DLD1 (cell line): Measurements from ENCODE around the gene C5orf63.
"Not testable (repeated sequence)": the region's sequence is repeated elsewhere in the genome, so short reads cannot be mapped to it uniquely, and the experiment has no call there.

ENCODE experiments used
- in situ Hi-C: cut with HindIII; loops from 2 replicates; pipeline ENCODE4 v1.10.0; 2017; ENCODE audit warnings: low sequenced_read_pairs

The C5orf63 gene

GRCh38 chr5:127076315-127077129, 3.2 kb upstream of the C5orf63 start:
- in situ Hi-C loops = no loop called here

- in situ Hi-C loops = no loop called here
These were observed 1.2 kb upstream of the C5orf63 start for GRCh38 chr5:127074466-127074865.

GRCh38 chr5:127070243-127070642, 3.1 kb downstream of the C5orf63 start:
- in situ Hi-C loops = no loop called here

GRCh38 chr5:127068493-127069214, 4.6 kb downstream of the C5orf63 start:
- in situ Hi-C loops = no loop called here

- in situ Hi-C loops = no loop called here
These were observed 6.6 kb downstream of the C5orf63 start for GRCh38 chr5:127066721-127067120.

- in situ Hi-C loops = no loop called here
These were observed 9.0 kb downstream of the C5orf63 start for GRCh38 chr5:127064253-127064840.

GRCh38 chr5:127063257-127063913, 9.9 kb downstream of the C5orf63 start:
- in situ Hi-C loops = no loop called here

- in situ Hi-C loops = no loop called here
These were observed 11.3 kb downstream of the C5orf63 start for GRCh38 chr5:127061956-127062355.

- in situ Hi-C loops = no loop called here
These were observed 11.8 kb downstream of the C5orf63 start for GRCh38 chr5:127061537-127061936.

GRCh38 chr5:127060470-127060985, 12.8 kb downstream of the C5orf63 start:
- in situ Hi-C loops = no loop called here

GRCh38 chr5:127056896-127057295, 16.4 kb downstream of the C5orf63 start:
- in situ Hi-C loops = no loop called here

- in situ Hi-C loops = no loop called here
These were observed 17.2 kb downstream of the C5orf63 start for GRCh38 chr5:127055880-127056653.

- in situ Hi-C loops = not testable (repeated sequence)
These were observed 19.8 kb downstream of the C5orf63 start for GRCh38 chr5:127053551-127053950.

GRCh38 chr5:127053049-127053448, 20.3 kb downstream of the C5orf63 start:
- in situ Hi-C loops = no loop called here

- in situ Hi-C loops = no loop called here
These were observed 21.7 kb downstream of the C5orf63 start for GRCh38 chr5:127051591-127051990.

GRCh38 chr5:127046343-127047072, 26.8 kb downstream of the C5orf63 start:
- in situ Hi-C loops = no loop called here

- in situ Hi-C loops = no loop called here
These were observed 30.7 kb downstream of the C5orf63 start for GRCh38 chr5:127042593-127042992.

GRCh38 chr5:127041571-127041970, 31.7 kb downstream of the C5orf63 start:
- in situ Hi-C loops = no loop called here

- in situ Hi-C loops = no loop called here
These were observed 32.3 kb downstream of the C5orf63 start for GRCh38 chr5:127040796-127041520.
